ENCODE measurements around the gene SLMAP. TPM values are rescaled to one million over a fixed set of nuclear protein-coding genes. Genes with fewer than 3 reads are reported as not detected.

The SLMAP gene
- polyA plus RNA-seq, 3 donors from 2014 or later = 11.0 to 31.2 (median 19.3) TPM

- no peak overlapping the region for H3K27ac Mint-ChIP-seq
These were observed 207.8 kb downstream of the SLMAP start for GRCh38 chr3:57963811-57964346.

GRCh38 chr3:57966829-57967228 is 210.7 kb downstream of the SLMAP start:
- H3K4me1 Mint-ChIP-seq = no peaks in the 10 kb centered on the region
- no peak for DNase-seq
- H3K36me3 Mint-ChIP-seq = peaks cover 0 to 4% (median 0%) of the 10 kb centered on the region in 3 donors
- peaks cover 0 to 1% (median 0%) of the 10 kb centered on the region in 6 donors for H3K9me3 Mint-ChIP-seq
- no peak overlapping the region for H3K27ac Mint-ChIP-seq
- H3K27me3 Mint-ChIP-seq (ENCODE audit: low read depth in 3 of 3) = peaks cover 0 to 2% (median 2%) of the 10 kb centered on the region in 3 donors
- no peak overlapping the region for H3K4me3 Mint-ChIP-seq

More at GRCh38 chr3:57963811-57964346, 207.8 kb downstream of the SLMAP start:
- peaks cover 0 to 3% (median 2%) of the 10 kb centered on the region in 3 donors for H3K27me3 Mint-ChIP-seq (ENCODE audit: low read depth in 3 of 3)
- H3K4me3 Mint-ChIP-seq = no peak overlapping the region
- no peak for DNase-seq
- peaks cover 0 to 4% (median 0%) of the 10 kb centered on the region in 3 donors for H3K36me3 Mint-ChIP-seq
- peaks cover 0 to 1% (median 0%) of the 10 kb centered on the region in 6 donors for H3K9me3 Mint-ChIP-seq
- peaks cover 9 to 14% of the 10 kb centered on the region in 2 donors for H3K4me1 Mint-ChIP-seq

- Mint-ChIP-seq H3K9me3 (peaks cover 0 to 1% (median 0%) of the 10 kb centered on the region in 6 donors), H3K36me3 (peaks cover 0 to 4% (median 0%) of the 10 kb centered on the region in 3 donors), H3K4me3 (no peak overlapping the region), H3K27ac (no peak overlapping the region), H3K27me3 (ENCODE audit: low read depth in 3 of 3) (peaks cover 0 to 5% (median 2%) of the 10 kb centered on the region in 3 donors), H3K4me1 (no peaks in the 10 kb centered on the region)
- DNase-seq = no peak
These were observed 211.5 kb downstream of the SLMAP start for GRCh38 chr3:57967590-57967989.

- Mint-ChIP-seq H3K4me3 (no peak overlapping the region), H3K27me3 (ENCODE audit: low read depth in 3 of 3) (peaks cover 0 to 5% (median 3%) of the 10 kb centered on the region in 3 donors), H3K27ac (no peak overlapping the region), H3K9me3 (peaks cover 0 to 1% (median 0%) of the 10 kb centered on the region in 6 donors), H3K36me3 (peaks cover 0 to 4% (median 0%) of the 10 kb centered on the region in 3 donors), H3K4me1 (no peaks in the 10 kb centered on the region)
- no peak for DNase-seq
These were observed 212.4 kb downstream of the SLMAP start for GRCh38 chr3:57968501-57968900.

GRCh38 chr3:57971975-57972374 is 215.9 kb downstream of the SLMAP start:
- H3K27me3 Mint-ChIP-seq (ENCODE audit: low read depth in 3 of 3) = peaks cover 0 to 5% (median 3%) of the 10 kb centered on the region in 3 donors
- H3K9me3 Mint-ChIP-seq = peaks cover 0 to 1% (median 0%) of the 10 kb centered on the region in 6 donors
- H3K36me3 Mint-ChIP-seq = peaks cover 0 to 4% (median 0%) of the 10 kb centered on the region in 3 donors
- no peaks in the 10 kb centered on the region for H3K4me1 Mint-ChIP-seq
- H3K27ac Mint-ChIP-seq = no peak overlapping the region
- no peak for DNase-seq
- H3K4me3 Mint-ChIP-seq = no peak overlapping the region

- Mint-ChIP-seq H3K4me3 (no peak overlapping the region), H3K9me3 (no peaks in the 10 kb centered on the region), H3K36me3 (peaks cover 0 to 4% (median 0%) of the 10 kb centered on the region in 3 donors), H3K27me3 (ENCODE audit: low read depth in 3 of 3) (peaks cover 0 to 3% (median 3%) of the 10 kb centered on the region in 3 donors), H3K4me1 (no peaks in the 10 kb centered on the region), H3K27ac (no peak overlapping the region)
- DNase-seq = no peak
These were observed 216.5 kb downstream of the SLMAP start for GRCh38 chr3:57972531-57973111.

GRCh38 chr3:57973715-57974477 is 217.8 kb downstream of the SLMAP start:
- Mint-ChIP-seq H3K4me3 (no peak overlapping the region), H3K27ac (no peak overlapping the region), H3K27me3 (ENCODE audit: low read depth in 3 of 3) (peaks cover 0 to 3% (median 2%) of the 10 kb centered on the region in 3 donors), H3K4me1 (no peaks in the 10 kb centered on the region), H3K9me3 (no peaks in the 10 kb centered on the region), H3K36me3 (no peaks in the 10 kb centered on the region)
- no peak for DNase-seq

- H3K36me3 Mint-ChIP-seq = no peaks in the 10 kb centered on the region
- DNase-seq = no peak
- H3K27ac Mint-ChIP-seq = no peak overlapping the region
- no peaks in the 10 kb centered on the region for H3K9me3 Mint-ChIP-seq
- peaks cover 0 to 3% (median 2%) of the 10 kb centered on the region in 3 donors for H3K27me3 Mint-ChIP-seq (ENCODE audit: low read depth in 3 of 3)
- no peak overlapping the region for H3K4me3 Mint-ChIP-seq
- H3K4me1 Mint-ChIP-seq = no peaks in the 10 kb centered on the region
These were observed 218.8 kb downstream of the SLMAP start for GRCh38 chr3:57974796-57975388.

GRCh38 chr3:57977818-57978235 is 221.7 kb downstream of the SLMAP start:
- no peaks in the 10 kb centered on the region for H3K27me3 Mint-ChIP-seq (ENCODE audit: low read depth in 3 of 3)
- no peaks in the 10 kb centered on the region for H3K36me3 Mint-ChIP-seq
- DNase-seq = no peak
- no peak overlapping the region for H3K4me3 Mint-ChIP-seq
- H3K27ac Mint-ChIP-seq = no peak overlapping the region
- H3K9me3 Mint-ChIP-seq = no peaks in the 10 kb centered on the region
- H3K4me1 Mint-ChIP-seq = no peaks in the 10 kb centered on the region

- Mint-ChIP-seq H3K27me3 (ENCODE audit: low read depth in 3 of 3) (no peaks in the 10 kb centered on the region), H3K9me3 (no peaks in the 10 kb centered on the region), H3K4me3 (no peak overlapping the region), H3K27ac (no peak overlapping the region), H3K36me3 (no peaks in the 10 kb centered on the region), H3K4me1 (peaks cover under 1 to 1% of the 10 kb centered on the region in 2 donors)
- no peak for DNase-seq
These were observed 222.2 kb downstream of the SLMAP start for GRCh38 chr3:57978316-57978715.

Other genes starting within 250 kb of the SLMAP start
- gene DNAH12, start 212.0 kb upstream of the SLMAP start, polyA plus RNA-seq = not detected
- gene PDE12, start 200.0 kb upstream of the SLMAP start, polyA plus RNA-seq = 10 to 100 TPM in 2 of 3 donors, 1 to 10 TPM in 1; 7.4 to 21.3 (median 15.3) TPM
- 100 to 1,000 TPM; 136 to 221 (median 158) TPM for gene ARF4, start 159.0 kb upstream of the SLMAP start, polyA plus RNA-seq
- 10 to 100 TPM in 2 of 3 donors, 1 to 10 TPM in 1; 8.8 to 37.1 (median 27.5) TPM for gene DENND6A, start 63.2 kb upstream of the SLMAP start, polyA plus RNA-seq